Muscle of arm (tissue), 14 donors: ENCODE results near the gene CSNK1G1. TPM values are rescaled to one million over a fixed set of nuclear protein-coding genes. Genes with fewer than 3 reads are reported as not detected.
A peak's percentile ranks its signal among the peaks of the same experiment; 100 is the strongest.
"Not testable (repeated sequence)": the region's sequence is repeated elsewhere in the genome, so short reads cannot be mapped to it uniquely, and the experiment has no call there.

Experiments used
- DNase-seq: peaks from one replicate; pipeline ENCODE4 v3.0.0-alpha.2; 2013
- long read RNA-seq, 11 donors: transcript quantifications; one replicate each; lab custom pipeline, GENCODE V29; 2026
- polyA plus RNA-seq, 12 donors: library from polyadenylated mRNA; unstranded; fragments of 120-200 nt; gene quantifications; one replicate each; pipeline ENCODE4 v1.2.1, GENCODE V29; 2013; ENCODE audit not compliant: insufficient read length in 12 of 12

Gene CSNK1G1
- polyA plus RNA-seq: 10 to 100 TPM in 10 of 12 donors, 1 to 10 TPM in 1, not detected in 1; 9.2 to 14.6 (median 11.9) TPM
- long read RNA-seq, donor 1, full-length matches to known transcripts: 1 of 1 reads
- long read RNA-seq, donor 1, partial matches to known transcripts: 0 of 1 reads
- long read RNA-seq, donor 1, other reads (novel, unspliced or antisense): 0 of 1 reads
- long read RNA-seq, donor 2, full-length matches to known transcripts: 3 of 9 reads
- long read RNA-seq, donor 2, partial matches to known transcripts: 6 of 9 reads
- long read RNA-seq, donor 2, other reads (novel, unspliced or antisense): 0 of 9 reads
- long read RNA-seq, donor 3: 0 reads
- long read RNA-seq, donor 4: 0 reads
- long read RNA-seq, donor 5: 0 reads
- long read RNA-seq, donor 6, full-length matches to known transcripts: 3 of 3 reads
- long read RNA-seq, donor 6, partial matches to known transcripts: 0 of 3 reads
- long read RNA-seq, donor 6, other reads (novel, unspliced or antisense): 0 of 3 reads
- long read RNA-seq, donor 7: 0 reads
- long read RNA-seq, donor 8, full-length matches to known transcripts: 2 of 2 reads
- long read RNA-seq, donor 8, partial matches to known transcripts: 0 of 2 reads
- long read RNA-seq, donor 8, other reads (novel, unspliced or antisense): 0 of 2 reads
- long read RNA-seq, donor 9: 0 reads
- long read RNA-seq, donor 10, partial matches to known transcripts: 6 of 6 reads
- long read RNA-seq, donor 10, other reads (novel, unspliced or antisense): 0 of 6 reads
- long read RNA-seq, donor 11, partial matches to known transcripts: 0 of 2 reads
- long read RNA-seq, donor 11, other reads (novel, unspliced or antisense): 0 of 2 reads

- peak; percentile 98 for DNase-seq
These were observed at the start of gene CSNK1G1 for GRCh38 chr15:64355944-64356709. Gene CSNK1G1 (minus strand): TSS chr15:64356173. CDS start chr15:64300499, 55,674 bp downstream.

- no peak for DNase-seq
These were observed 44.6 kb upstream of the CSNK1G1 start for GRCh38 chr15:64400583-64400982.

DNA sequence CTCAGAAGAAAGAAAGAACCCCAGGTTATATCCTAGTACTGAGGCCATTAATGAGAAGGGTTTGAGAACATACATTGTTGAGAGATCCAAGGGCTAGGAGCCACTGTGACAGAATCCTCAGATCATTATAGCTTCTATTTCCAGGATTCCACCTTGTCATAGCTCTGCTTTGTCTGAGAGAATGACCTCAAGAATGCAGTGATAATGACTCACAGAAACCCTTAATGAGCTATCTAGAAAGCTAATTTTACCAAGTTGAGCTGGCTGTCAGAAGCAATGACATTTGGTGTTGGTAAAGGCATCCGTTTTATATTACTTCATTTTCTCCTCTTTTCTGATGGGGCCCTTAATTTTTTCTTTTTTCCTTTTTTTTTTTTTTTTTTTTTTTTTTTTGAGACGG, 42.6 kb upstream of the CSNK1G1 start:
- no peak for DNase-seq

- DNase-seq: no peak
These were observed 40.8 kb upstream of the CSNK1G1 start for GRCh38 chr15:64396789-64397188.

DNA sequence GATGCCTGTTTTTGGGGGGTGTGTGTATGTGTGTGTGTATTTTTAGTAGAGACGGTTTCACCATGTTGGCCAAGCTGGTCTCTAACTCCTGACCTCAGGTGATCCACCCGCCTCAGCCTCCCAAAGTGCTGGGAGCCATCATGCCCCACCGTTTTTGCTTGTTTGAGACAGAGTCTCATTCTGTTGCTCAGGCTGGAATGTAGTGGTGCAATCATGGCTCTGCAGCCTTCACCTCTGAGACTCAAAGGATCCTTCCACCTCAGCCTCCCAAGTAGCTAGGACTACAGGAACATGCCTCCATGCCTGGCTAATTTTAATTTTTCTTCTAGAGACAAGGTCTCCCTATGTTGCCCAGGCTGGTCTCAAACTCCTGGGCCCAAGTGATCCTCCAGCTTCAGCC, 36.5 kb upstream of the CSNK1G1 start:
- not testable (repeated sequence) for DNase-seq

DNA sequence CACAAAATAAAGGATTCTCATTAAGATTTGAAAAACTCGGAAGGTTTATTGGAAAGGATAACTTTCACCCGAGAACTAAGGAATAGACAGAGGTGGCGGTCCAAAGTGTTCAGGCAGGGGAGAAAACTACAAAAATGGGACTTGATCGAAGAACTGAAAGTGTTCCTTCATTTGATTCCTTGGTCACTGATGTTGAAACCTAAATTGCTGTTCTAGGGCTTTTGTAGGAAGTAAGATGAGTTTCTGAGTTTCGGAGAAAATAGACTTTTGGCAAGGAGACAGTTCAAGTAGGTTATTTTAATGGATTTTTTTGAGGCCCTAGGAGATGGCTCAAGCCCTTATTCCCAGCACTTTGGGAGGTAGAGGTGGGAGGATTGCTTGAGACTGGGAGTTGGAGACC, 33.1 kb upstream of the CSNK1G1 start:
- no peak for DNase-seq

GRCh38 chr15:64387562-64388168, 31.7 kb upstream of the CSNK1G1 start, which contains the start of gene TRIP4:
Gene TRIP4 (plus strand): TSS chr15:64387836. CDS start chr15:64387864, 28 bp downstream.
- peak; percentile 94 for DNase-seq

- DNase-seq: no peak
These were observed 30.3 kb upstream of the CSNK1G1 start for GRCh38 chr15:64386291-64386690.

GRCh38 chr15:64383760-64384159, 27.8 kb upstream of the CSNK1G1 start:
- DNase-seq: no peak

GRCh38 chr15:64381000-64381751, 25.2 kb upstream of the CSNK1G1 start, which contains the start of gene PCLAF:
Gene PCLAF (minus strand): TSS chr15:64381441. CDS start chr15:64381371, 70 bp downstream.
- peak; percentile 96 for DNase-seq

DNA sequence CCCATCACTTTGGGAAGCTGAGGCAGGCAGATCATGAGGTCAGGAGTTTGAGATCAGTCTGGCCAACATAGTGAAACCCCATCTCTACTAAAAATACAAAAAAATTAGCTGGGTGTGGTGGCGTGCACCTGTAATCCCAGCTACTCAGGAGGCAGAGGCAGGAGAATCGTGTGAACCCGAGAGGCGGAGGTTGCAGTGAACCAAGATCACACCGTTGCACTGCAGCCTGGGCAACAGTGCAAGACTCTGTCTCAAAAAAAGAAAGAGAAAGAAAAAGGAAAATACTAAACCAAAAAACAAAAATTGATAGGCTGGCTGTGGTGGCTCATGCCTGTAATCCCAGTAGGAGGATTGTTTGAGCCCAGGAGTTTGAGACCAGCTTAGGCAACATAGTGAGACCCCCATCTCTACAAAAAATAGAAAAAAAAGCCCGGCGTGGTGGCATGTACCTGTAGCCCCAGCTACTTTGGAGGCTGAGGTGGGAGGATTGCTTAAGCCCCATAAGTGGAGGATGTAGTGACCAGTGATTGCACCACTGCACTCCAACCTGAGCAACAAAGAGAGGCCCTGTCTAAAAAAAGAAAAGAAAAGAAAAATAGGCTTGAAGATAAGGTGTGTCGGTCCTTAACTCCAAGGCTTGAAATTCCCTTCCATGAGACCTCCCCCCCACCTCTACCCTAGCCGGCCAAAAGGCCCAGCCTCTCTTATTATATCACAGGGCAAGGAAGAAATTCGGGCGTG, 24.3 kb upstream of the CSNK1G1 start:
- DNase-seq: not testable (repeated sequence)

- DNase-seq: no peak
These were observed 23.4 kb upstream of the CSNK1G1 start for GRCh38 chr15:64379216-64379960.

- no peak for DNase-seq
These were observed 17.4 kb upstream of the CSNK1G1 start for GRCh38 chr15:64373360-64373759.

- DNase-seq: not testable (repeated sequence)
These were observed 15.4 kb upstream of the CSNK1G1 start for GRCh38 chr15:64371383-64371782.

- DNase-seq: no peak
These were observed 13.2 kb upstream of the CSNK1G1 start for GRCh38 chr15:64369078-64369607.

- DNase-seq: no peak
These were observed 5.3 kb upstream of the CSNK1G1 start for GRCh38 chr15:64361259-64361658.

- DNase-seq: no peak
These were observed 702 bp upstream of the CSNK1G1 start for GRCh38 chr15:64356710-64357040.

GRCh38 chr15:64355348-64355943, 527 bp downstream of the CSNK1G1 start:
- DNase-seq: peak; percentile 19
